Pancreas (tissue), 10 donors: ENCODE results near the gene CACFD1. TPM values are rescaled to one million over a fixed set of nuclear protein-coding genes. Genes with fewer than 3 reads are reported as not detected.

Experiments used
- ATAC-seq, 4 donors: fragments of 200-7000 bp; cut with Tn5 transposase; one replicate each; pipeline versions ENCODE4 v1.8.0 to v1.9.1; 2020; ENCODE audit warnings: mild to moderate bottlenecking in 4 of 4, moderate library complexity in 4 of 4
- DNase-seq, 6 donors: peaks; one replicate each; pipeline ENCODE4 v3.0.0-alpha.2; 2020
- FAIRE-seq: peaks from 2 replicates; lab custom pipeline; 2012; peaks lifted over from hg19 to GRCh38; lab: Jason Lieb, UNC
- H3K27ac ChIP-seq, 4 donors: fragments of 200-600 bp; sonication (generic); 1 replicate in 3 of 4; 2 replicates in 1 of 4; pipeline versions ENCODE4 v1.5.0 to v1.8.0; 2020
- H3K27me3 ChIP-seq, 4 donors: fragments of 200-600 bp; one replicate each; pipeline ENCODE4 v1.8.0; 2021
- H3K36me3 ChIP-seq, 3 donors: fragments of 200-600 bp; sonication (generic) in 1 of 3; one replicate each; pipeline versions ENCODE4 v1.5.0 to v1.8.0; 2020 to 2021
- H3K4me1 ChIP-seq, 3 donors: fragments of 200-600 bp; one replicate each; pipeline ENCODE4 v1.8.0; 2021
- H3K4me3 ChIP-seq, 4 donors: fragments of 200-600 bp; sonication (generic) in 2 of 4; one replicate each; pipeline versions ENCODE4 v1.5.0 to v1.8.0; 2020 to 2021
- H3K9me3 ChIP-seq, 4 donors: fragments of 200-600 bp; one replicate each; pipeline ENCODE4 v1.8.0; 2021
- WGBS, 2 donors: extraction: QIAGEN DNeasy Blood & Tissue Kit; methylation state at CpG; one replicate each; pipeline ENCODE4 v1.1.7; 2013; 5-methylcytosine and 5-hydroxymethylcytosine counted together
- intact Hi-C, 3 donors: fragments of 100-400 bp; cut with DNase I; formaldehyde crosslinking; loops; one replicate each; pipeline versions ENCODE4 v1.11.1 to v1.14.2; 2022
- polyA plus RNA-seq, 2 donors: library from polyadenylated mRNA; stranded (reverse); fragments of 200-250 nt; gene quantifications; one replicate each; pipeline ENCODE4 v1.2.3, GENCODE V29; 2013
- total RNA-seq, 6 donors: library from RNA; stranded (reverse); fragmentation: NEBNext Ultra II Directional in 4 of 6; extraction: Animal tissue kit (Norgen Biotek cat#: 25700) in 4 of 6; gene quantifications; one replicate each; pipeline versions ENCODE4 v1.2.1 to v1.2.4, GENCODE V29; 2021 to 2023
- TF ChIP-seq, protein P1 (sequence below), 4 donors: fragments of 200-600 bp; sonication (generic) in 3 of 4; IDR thresholded peaks; one replicate each; pipeline versions ENCODE4 v1.5.0 to v1.8.0; 2021; ENCODE audit warnings: antibody characterized with exemption in 4 of 4
- donor health status: healthy with polysubstance abuse.
- donor health status: DM: no; HTN: no; CAD: no; lungs with moderate emphysema.
- donor health status: DM: no; HTN: no; CAD: no.
- donor health status: control.
- donor health status: control.
- donor health status: Bipolar disorder and iron deficiency.
- donor health status: DM: yes; HTN: yes; CAD: no.
- donor health status: DM: no; HTN: no; CAD: no.
- donor health status: DM: no; HTN: no; CAD: no.
- donor health status: DM: yes; HTN: yes; CAD: no.

Gene CACFD1
- total and polyA plus RNA-seq, 8 donors = 15.6 to 26.2 (median 19.0) TPM

- Histone ChIP-seq H3K4me1 (peaks cover 4 to 11% (median 8%) of the 10 kb centered on the region in 3 donors), H3K27me3 (no peaks in the 10 kb centered on the region), H3K9me3 (no peaks in the 10 kb centered on the region), H3K36me3 (no peaks in the 10 kb centered on the region), H3K27ac (no peak overlapping the region), H3K4me3 (no peak overlapping the region)
- intact Hi-C loops = no loop called here
- DNase-seq (peak in 1 of 6 donors; percentile 10), FAIRE-seq (no peak), ATAC-seq (no peak)
- TF ChIP-seq, protein P1, sequence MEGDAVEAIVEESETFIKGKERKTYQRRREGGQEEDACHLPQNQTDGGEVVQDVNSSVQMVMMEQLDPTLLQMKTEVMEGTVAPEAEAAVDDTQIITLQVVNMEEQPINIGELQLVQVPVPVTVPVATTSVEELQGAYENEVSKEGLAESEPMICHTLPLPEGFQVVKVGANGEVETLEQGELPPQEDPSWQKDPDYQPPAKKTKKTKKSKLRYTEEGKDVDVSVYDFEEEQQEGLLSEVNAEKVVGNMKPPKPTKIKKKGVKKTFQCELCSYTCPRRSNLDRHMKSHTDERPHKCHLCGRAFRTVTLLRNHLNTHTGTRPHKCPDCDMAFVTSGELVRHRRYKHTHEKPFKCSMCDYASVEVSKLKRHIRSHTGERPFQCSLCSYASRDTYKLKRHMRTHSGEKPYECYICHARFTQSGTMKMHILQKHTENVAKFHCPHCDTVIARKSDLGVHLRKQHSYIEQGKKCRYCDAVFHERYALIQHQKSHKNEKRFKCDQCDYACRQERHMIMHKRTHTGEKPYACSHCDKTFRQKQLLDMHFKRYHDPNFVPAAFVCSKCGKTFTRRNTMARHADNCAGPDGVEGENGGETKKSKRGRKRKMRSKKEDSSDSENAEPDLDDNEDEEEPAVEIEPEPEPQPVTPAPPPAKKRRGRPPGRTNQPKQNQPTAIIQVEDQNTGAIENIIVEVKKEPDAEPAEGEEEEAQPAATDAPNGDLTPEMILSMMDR (IDR thresholded peaks at IDR 0.05) = no peak
- 87 to 91% methylated on average over 13 of the region's 13 CpGs for WGBS, 2 donors
These were observed 45.5 kb downstream of the CACFD1 start for GRCh38 chr9:133505186-133505830.

DNA sequence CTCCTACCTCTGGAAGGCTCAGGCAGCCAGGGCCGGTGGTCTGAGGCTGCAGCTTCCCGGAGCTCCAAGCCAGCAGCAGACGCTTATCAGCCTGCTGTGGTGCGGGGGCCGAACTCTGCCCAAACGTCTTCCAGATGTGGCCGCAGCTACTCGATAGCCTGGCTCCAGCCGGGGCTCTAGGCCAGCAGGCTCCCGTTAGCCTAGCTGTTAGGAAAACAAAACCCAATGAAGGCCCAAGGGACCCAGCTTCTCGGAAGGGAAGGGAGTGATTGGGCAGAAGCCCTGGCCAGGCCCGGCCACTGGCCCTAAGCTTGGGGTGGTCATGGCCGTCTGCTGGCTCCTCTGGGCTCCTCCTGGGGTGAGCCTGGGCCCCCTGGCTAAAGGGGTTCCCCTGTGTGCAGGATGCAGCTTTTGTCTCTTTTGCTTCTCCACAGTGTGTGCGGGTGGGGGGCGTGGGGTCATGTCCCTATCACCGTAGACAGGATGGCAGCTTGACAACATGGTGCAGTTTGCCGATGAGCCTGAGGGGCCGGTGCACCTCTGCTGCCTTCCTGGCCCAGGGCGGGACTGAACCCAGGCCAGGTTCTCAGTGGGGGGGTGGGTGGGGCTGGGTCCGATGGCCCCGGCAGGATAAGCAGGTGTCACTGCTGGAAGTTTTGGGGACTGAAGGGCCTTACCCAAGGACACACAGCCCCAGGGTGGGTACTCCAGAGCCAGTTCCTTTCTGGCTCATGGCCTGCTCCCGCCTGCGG, 46.3 kb downstream of the CACFD1 start:
- Histone ChIP-seq H3K4me1 (peaks cover 4 to 11% (median 8%) of the 10 kb centered on the region in 3 donors), H3K9me3 (no peaks in the 10 kb centered on the region), H3K27me3 (no peaks in the 10 kb centered on the region), H3K36me3 (no peaks in the 10 kb centered on the region), H3K27ac (no peak overlapping the region), H3K4me3 (no peak overlapping the region)
- intact Hi-C loops = no loop called here
- ATAC-seq = peak in 2 of 4 donors; percentile 8 to 34
- WGBS, 2 donors = 72 to 75% methylated on average over 23 of the region's 23 CpGs
- FAIRE-seq = no peak
- TF ChIP-seq, protein P1 (IDR thresholded peaks at IDR 0.05) = no peak
- DNase-seq = peak in 2 of 6 donors; percentile 40 to 69

- ATAC-seq (peak; percentile 25 to 63 (median 47)), FAIRE-seq (no peak), DNase-seq (peak in 2 of 6 donors; percentile 44 to 81)
- Histone ChIP-seq H3K27me3 (no peaks in the 10 kb centered on the region), H3K4me1 (peaks cover 4 to 11% (median 8%) of the 10 kb centered on the region in 3 donors), H3K36me3 (no peaks in the 10 kb centered on the region), H3K27ac (no peak overlapping the region), H3K4me3 (no peak overlapping the region), H3K9me3 (no peaks in the 10 kb centered on the region)
- 19 to 28% methylated on average over 18 of the region's 18 CpGs for WGBS, 2 donors
- intact Hi-C loops = no loop called here
- TF ChIP-seq, protein P1 (IDR thresholded peaks at IDR 0.05) = no peak
These were observed 46.9 kb downstream of the CACFD1 start for GRCh38 chr9:133506653-133507038.

- ATAC-seq (no peak), FAIRE-seq (no peak), DNase-seq (peak in 2 of 6 donors; percentile 21 to 52)
- Histone ChIP-seq H3K9me3 (no peaks in the 10 kb centered on the region), H3K4me3 (no peak overlapping the region), H3K36me3 (no peaks in the 10 kb centered on the region), H3K27ac (no peak overlapping the region), H3K4me1 (peaks cover 4 to 11% (median 8%) of the 10 kb centered on the region in 3 donors), H3K27me3 (no peaks in the 10 kb centered on the region)
- WGBS, 2 donors = 86 to 91% methylated on average over 24 of the region's 24 CpGs
- TF ChIP-seq, protein P1 (IDR thresholded peaks at IDR 0.05) = no peak
- intact Hi-C loops = no loop called here
These were observed 47.6 kb downstream of the CACFD1 start for GRCh38 chr9:133507246-133507965.
